ENCODE data around the gene ITGB5. TPM values are rescaled to one million over a fixed set of nuclear protein-coding genes. Genes with fewer than 3 reads are reported as not detected.

ITGB5 gene
- total RNA-seq, 1 experiment from 2014 or later = 146 TPM

- no peaks in the 10 kb centered on the region for H4K20me1 ChIP-seq (ENCODE audit: control insufficient read depth, insufficient read depth, insufficient read length)
- no peak for DNase-seq
- WGBS (ENCODE audit: extremely low coverage, insufficient read length, low lambda C conversion rate) = no CpG with 5 or more reads among the region's 9 CpGs
- H2BK12ac ChIP-seq (ENCODE audit: insufficient read length, low read depth, low read length) = no peak overlapping the region
- H3K79me1 ChIP-seq (ENCODE audit: insufficient read depth, low read depth, low read length, poor library complexity, severe bottlenecking) = peaks cover 3% of the 10 kb centered on the region
- no peak overlapping the region for H3K56ac ChIP-seq (ENCODE audit: insufficient read length, low read depth, low read length)
- H3K9me3 ChIP-seq (ENCODE audit: control insufficient read depth, low read depth, low read length) = no peaks in the 10 kb centered on the region
- H3K79me2 ChIP-seq (ENCODE audit: insufficient read depth, low read length) = no peaks in the 10 kb centered on the region
- peaks cover 36 to 41% of the 10 kb centered on the region in 2 experiments for H3K4me1 Mint-ChIP-seq
- no peak overlapping the region for H3K4ac ChIP-seq (ENCODE audit: low read depth, low read length)
- H3K14ac ChIP-seq (ENCODE audit: insufficient read depth, low read length) = peak overlapping the region; percentile 39; the same call in 1 of the 2 replicates
- H3K23ac ChIP-seq (ENCODE audit: insufficient read length, low read depth, low read length) = no peak overlapping the region
- H2BK120ac ChIP-seq (ENCODE audit: low read depth, low read length, poor library complexity, severe bottlenecking) = no peak overlapping the region
- H2BK20ac ChIP-seq (ENCODE audit: low read depth, low read length, poor library complexity, severe bottlenecking) = no peak overlapping the region
- no peak overlapping the region for H2BK5ac ChIP-seq (ENCODE audit: insufficient read length, low read length)
- H3K4me2 ChIP-seq (ENCODE audit: insufficient read depth, insufficient read length, low read length) = no peak overlapping the region
- H3K36me3 Mint-ChIP-seq (ENCODE audit: insufficient read depth in 1 of 3, low read depth in 3 of 3) = peaks cover 31 to 62% (median 39%) of the 10 kb centered on the region in 3 experiments; a peak in 6 of 7 replicates
- no peak overlapping the region for H3K27ac ChIP-seq (ENCODE audit: insufficient read length, low read depth, low read length)
- no peaks in the 10 kb centered on the region for H3K23me2 ChIP-seq (ENCODE audit: insufficient read length, low read depth, low read length, poor library complexity, severe bottlenecking)
- H4K91ac ChIP-seq (ENCODE audit: insufficient read length, low read depth, low read length) = no peak overlapping the region
- no peak overlapping the region for H3T11ph ChIP-seq (ENCODE audit: low read length)
- no peak overlapping the region for H3K4me3 Mint-ChIP-seq
- H4K8ac ChIP-seq (replicated peaks; ENCODE audit: insufficient read length, low read depth, low read length) = no peak overlapping the region
- no peak overlapping the region for H3K18ac ChIP-seq (ENCODE audit: insufficient read length, low read depth, low read length)
- peaks cover 0 to 3% of the 10 kb centered on the region in 2 experiments; a peak in 1 of 5 replicates for H3K9me3 Mint-ChIP-seq
- H3K27me3 ChIP-seq (ENCODE audit: insufficient read depth, low read length) = no peaks in the 10 kb centered on the region
- H3K9ac ChIP-seq (ENCODE audit: extremely low read depth, insufficient read length, low read length) = no peak overlapping the region
- H3K4me1 ChIP-seq (ENCODE audit: insufficient read depth, low read length) = peaks cover 9% of the 10 kb centered on the region; the same call in 1 of the 2 replicates
- H2AFZ ChIP-seq (ENCODE audit: low read length) = no peak overlapping the region
- peak overlapping the region; percentile 56 to 90 (median 74); a peak in 5 of 7 replicates for H3K27ac Mint-ChIP-seq
- H2AK5ac ChIP-seq (ENCODE audit: insufficient read length, low read length) = peak overlapping the region; percentile 44
- no peaks in the 10 kb centered on the region for H3K27me3 Mint-ChIP-seq (ENCODE audit: low read depth)
- TF ChIP-seq CTCF (conservative IDR thresholded peaks at IDR 0.05) = no peak
- no peak overlapping the region for H4K5ac ChIP-seq (ENCODE audit: insufficient read length, low read depth, low read length)
- no peak overlapping the region for H2BK15ac ChIP-seq (ENCODE audit: low read depth, low read length)
Observed at GRCh38 chr3:124775877-124776276, 111.3 kb downstream of the ITGB5 start.
